HG03442 (cell line): ENCODE data around the gene TBCD.

Source experiments
- ATAC-seq: cut with Tn5 transposase; IDR thresholded peaks from one replicate; pipeline ENCODE4 v1.9.1; 2021; ENCODE audit warnings: mild to moderate bottlenecking, moderate library complexity; ENCODE audit not compliant: unreplicated experiment

The TBCD gene

DNA sequence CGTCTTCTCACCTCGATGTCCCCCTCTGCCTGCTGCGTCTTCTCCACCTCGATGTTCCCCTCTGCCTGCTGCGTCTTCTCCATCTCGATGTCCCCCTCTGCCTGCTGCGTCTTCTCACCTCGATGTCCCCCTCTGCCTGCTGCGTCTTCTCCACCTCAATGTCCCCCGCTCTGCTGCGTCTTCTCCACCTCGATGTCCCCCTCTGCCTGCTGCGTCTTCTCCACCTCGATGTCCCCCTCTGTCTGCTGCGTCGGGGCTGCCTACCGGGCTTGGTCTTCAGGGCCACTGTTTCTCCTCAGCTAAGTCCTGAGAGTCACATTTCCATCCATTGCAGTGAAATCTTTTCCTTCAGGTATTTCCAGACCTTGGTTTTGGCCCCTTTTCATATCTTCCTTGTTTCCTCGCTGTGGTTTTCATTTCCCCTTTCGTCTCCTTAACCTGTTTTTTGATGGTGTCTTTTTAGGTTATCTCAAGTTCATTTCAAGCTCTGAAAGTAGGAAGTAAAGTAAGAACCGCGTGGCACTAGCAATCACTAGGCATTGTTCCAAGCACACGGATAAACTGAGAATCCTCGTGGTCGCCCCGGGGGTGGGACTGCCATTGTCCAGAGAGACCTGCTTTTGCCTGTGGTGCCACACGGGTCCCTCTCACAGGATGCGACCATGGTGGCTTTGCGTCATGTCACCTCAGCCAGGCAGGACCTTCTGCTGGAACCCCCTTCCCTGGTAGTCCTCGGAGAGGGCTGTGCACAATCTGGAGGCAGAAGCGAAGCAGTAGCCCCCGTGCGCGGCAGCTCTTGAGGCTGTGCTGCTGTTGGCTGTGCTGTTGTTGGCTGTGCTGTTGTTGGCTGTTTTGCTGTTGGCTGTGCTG lies 97.4 kb downstream of the TBCD start:
- no peak for ATAC-seq

GRCh38 chr17:82851381-82851780 lies 99.5 kb downstream of the TBCD start:
- no peak for ATAC-seq

DNA sequence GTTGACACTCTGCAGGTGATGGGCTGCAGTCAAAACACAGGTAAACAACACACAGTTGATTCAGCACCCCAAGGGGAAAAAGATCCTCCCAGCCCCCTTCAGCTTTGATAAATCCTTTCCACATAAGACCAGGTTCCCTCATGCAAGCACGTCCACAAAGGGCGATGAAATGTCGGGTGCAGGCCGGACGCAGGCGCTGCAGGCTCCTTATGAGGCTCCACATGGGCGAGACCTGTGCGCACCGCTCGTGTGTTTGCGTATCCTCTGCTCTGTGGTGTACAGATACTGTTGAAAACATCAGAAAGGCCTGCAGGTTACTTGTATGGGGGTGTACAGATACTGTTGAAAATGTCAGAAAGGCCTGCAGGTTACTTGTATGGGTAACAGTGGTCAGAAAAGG lies 102.4 kb downstream of the TBCD start:
- ATAC-seq, result no peak

GRCh38 chr17:82856361-82856760 lies 104.5 kb downstream of the TBCD start:
- no peak for ATAC-seq

DNA sequence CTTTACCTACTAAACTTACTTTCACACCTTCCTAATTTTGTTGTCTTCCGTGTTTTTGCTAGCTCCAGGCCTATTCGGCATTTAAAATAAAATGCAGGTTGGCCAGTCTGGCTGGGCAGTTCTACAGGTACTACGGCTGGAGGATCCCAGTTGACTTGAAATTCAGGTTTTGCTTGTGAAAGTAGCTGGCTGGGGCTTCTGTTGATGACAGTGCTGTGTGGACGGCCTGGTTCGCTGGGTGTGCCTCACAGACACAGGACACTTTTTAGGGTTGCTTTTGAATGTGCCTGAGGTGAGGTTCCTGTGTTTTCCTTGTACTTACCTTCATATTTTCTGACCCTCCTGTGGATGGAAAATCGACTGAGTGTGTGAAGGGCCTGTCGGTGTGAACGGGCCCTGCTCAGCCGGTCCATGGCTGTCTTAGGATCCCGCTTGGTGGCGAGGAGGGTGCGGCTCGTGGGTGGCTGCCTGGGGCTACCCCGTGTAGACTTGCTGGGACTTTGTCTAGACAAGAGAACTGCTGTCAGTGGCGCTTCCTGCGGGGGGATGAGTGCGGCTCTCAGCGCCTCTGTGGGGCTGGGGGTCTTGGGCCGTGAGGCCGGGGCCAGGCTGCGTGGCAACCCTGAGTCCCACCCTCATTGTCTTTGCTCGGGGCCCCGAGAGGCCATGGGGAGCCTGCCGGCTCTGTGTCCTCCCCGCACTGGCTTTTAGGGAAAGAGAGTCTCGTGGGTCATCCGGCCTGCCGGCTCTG lies 106.7 kb downstream of the TBCD start:
- no peak for ATAC-seq

GRCh38 chr17:82859431-82860403 lies 107.9 kb downstream of the TBCD start:
- ATAC-seq, result peak; percentile 29

GRCh38 chr17:82860606-82861392 lies 108.9 kb downstream of the TBCD start:
- no peak for ATAC-seq

DNA sequence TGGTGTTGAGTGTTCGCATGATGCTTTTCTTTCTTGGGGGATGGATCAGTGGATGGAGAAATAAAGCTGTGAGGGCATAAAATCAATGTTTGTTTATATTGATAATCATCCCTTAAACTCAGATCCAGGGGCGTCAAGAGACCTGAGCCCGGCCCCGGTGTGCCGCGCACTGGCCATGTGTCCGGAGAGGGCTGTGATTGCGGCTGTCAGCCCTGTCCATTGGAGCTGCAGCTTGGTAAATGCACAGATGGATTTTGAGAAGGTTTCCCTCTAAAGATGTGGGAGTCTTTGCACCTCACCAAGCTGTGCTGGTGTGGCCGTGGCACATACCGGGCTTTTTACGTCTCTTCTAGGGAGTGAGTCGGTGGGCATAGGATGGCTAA lies 109.5 kb downstream of the TBCD start:
- no peak for ATAC-seq

DNA sequence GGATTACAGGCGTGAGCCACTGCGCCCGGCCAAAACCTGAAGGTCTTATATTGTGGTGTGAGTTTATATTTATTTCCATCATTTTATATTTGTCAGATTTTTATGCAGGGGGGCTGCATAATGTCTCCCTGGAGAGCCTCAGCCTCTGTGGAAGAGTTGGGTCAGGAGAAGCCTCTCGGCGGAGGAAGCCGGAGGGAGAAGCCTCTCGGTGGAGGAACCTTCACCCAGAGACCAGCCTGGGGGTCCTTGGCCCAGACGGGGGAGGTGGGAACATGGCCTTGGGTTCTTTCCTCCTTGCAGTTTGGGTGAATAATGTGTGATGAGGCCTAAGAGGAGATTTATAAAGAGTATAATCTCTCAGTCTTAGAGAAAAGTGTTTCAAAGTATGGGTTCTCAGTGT lies 110.3 kb downstream of the TBCD start:
- ATAC-seq, result no peak

DNA sequence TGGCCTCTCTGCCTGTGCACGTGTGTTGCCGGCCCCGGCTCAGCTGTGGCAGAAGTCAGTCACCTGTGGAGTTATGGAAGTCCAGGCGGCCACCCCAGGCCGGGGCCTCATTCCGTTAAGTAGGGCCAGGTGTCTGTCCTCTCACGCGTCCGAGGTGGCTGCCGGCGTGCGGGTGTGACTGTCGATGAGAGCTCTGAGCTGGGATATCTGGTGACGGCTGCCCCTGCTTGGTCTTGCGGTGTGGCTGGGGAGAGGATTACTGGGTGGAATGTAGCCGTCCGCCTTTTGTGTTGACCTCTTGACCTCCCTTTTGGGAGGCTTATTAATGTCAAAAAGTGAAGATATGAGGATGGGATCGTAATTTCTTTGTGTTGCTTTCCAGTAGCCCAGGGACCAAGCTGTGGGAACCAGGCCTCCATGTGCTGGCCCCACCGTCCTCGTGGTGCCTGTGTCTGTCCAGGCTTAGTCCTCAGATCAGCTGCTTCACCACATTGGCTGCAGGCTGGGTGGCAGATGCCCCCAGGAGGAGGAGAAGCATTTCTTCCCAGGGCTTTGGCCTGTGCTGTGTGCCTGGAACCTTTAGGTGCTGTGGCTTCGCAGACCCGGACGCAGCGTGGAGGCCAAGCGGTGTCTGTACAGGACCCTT lies 111.0 kb downstream of the TBCD start:
- no peak for ATAC-seq

- ATAC-seq, result no peak
These were observed 111.6 kb downstream of the TBCD start for GRCh38 chr17:82863383-82863940.

- peak; percentile 63 for ATAC-seq
These were observed 112.3 kb downstream of the TBCD start for GRCh38 chr17:82863941-82864712.

GRCh38 chr17:82864713-82865248 lies 112.9 kb downstream of the TBCD start:
- no peak for ATAC-seq

DNA sequence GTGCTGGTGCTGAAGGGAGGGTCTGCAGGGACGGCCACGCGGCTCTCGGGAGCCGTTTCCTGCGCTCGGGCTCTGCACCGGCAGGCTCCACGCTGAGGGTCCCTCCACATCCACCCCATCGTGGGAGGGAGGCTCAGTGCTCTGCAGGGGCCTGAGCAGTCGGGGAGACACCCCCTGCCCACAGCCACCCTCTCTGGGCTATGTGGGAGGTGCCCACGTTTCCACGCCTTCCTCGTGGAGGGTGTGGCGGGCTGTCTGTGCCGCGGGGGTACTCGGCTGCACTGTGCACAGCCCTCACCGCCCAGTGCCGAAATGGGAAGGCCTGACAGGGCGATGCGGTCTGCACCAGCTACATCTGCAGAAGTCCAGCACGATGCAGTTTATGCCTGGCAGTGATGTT lies 113.4 kb downstream of the TBCD start:
- ATAC-seq, result no peak

- no peak for ATAC-seq
These were observed 114.0 kb downstream of the TBCD start for GRCh38 chr17:82865774-82866395.

- ATAC-seq, result no peak
These were observed 114.8 kb downstream of the TBCD start for GRCh38 chr17:82866590-82867191.

DNA sequence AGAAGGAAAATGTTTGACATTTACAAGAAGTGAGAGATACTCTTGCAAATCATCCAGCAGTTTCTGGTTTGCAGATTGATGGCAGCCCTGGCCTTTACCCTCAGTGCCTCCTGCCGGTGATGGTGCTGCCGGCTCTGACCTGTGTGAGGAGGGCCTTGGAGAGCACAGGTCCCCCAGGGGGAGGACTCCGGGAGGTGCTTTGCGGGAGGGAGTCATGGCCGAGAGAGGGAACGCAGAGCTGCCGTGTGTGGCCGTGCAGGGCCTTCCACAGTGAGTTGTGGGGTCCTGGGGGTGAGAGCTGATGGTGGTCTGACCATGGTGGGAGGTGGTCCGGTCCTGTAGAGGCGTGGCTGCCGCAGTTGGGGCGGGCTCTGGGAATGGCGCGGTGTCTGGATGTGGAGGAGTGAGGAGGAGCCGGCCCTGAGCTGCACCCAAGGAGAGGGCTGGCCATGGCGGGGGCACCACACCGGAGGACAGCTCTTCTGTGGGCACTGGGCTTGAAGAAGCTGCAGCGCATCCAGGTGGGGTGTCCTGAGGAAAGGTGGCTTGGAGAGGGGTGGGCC lies 116.0 kb downstream of the TBCD start:
- no peak for ATAC-seq
